Urinary bladder (tissue), 4 donors: ENCODE data around the gene AHR. TPM values are rescaled to one million over a fixed set of nuclear protein-coding genes. Genes with fewer than 3 reads are reported as not detected.

Source experiments
- DNase-seq: peaks from one replicate; pipeline ENCODE4 v3.0.0-alpha.2; 2015; ENCODE audit errors: extremely low spot score
- H3K27ac ChIP-seq: one replicate; pipeline ENCODE4 v1.5.1; 2013; ENCODE audit warnings: low read depth, mild to moderate bottlenecking, moderate library complexity
- H3K36me3 ChIP-seq: one replicate; pipeline ENCODE4 v1.6.1; 2013; ENCODE audit warnings: mild to moderate bottlenecking, moderate library complexity; ENCODE audit not compliant: insufficient read depth
- H3K4me1 ChIP-seq: one replicate; pipeline ENCODE4 v1.6.1; 2013; ENCODE audit warnings: mild to moderate bottlenecking, moderate library complexity; ENCODE audit not compliant: insufficient read depth
- H3K4me3 ChIP-seq: one replicate; pipeline ENCODE4 v1.5.1; 2013; ENCODE audit warnings: low read depth, low read length
- WGBS: extraction: QIAGEN DNeasy Blood & Tissue Kit; methylation state at CpG from one replicate; pipeline ENCODE4 v1.1.7; 2013; 5-methylcytosine and 5-hydroxymethylcytosine counted together
- polyA plus RNA-seq: library from polyadenylated mRNA; stranded (reverse); fragments of 200-250 nt; gene quantifications from one replicate; pipeline ENCODE4 v1.2.3, GENCODE V29; 2013
- total RNA-seq: library from RNA; depleted of rRNA; stranded (reverse); fragments of >200 nt; gene quantifications from one replicate; pipeline ENCODE4 v1.2.3, GENCODE V29; 2014
- donor health status: healthy with polysubstance abuse.
- donor health status: healthy.

The AHR gene
- total RNA-seq (485 TPM), polyA plus RNA-seq (50.3 TPM)

- Histone ChIP-seq H3K4me1 (no peaks in the 10 kb centered on the region), H3K36me3 (no peaks in the 10 kb centered on the region), H3K4me3 (peak within 1 kb of the TSS; percentile 99), H3K27ac (peak within 1 kb of the TSS; percentile 95)
- WGBS: 4% methylated on average over 46 of the region's 46 CpGs
- peak; percentile 70 for DNase-seq
These were observed at the start of gene AHR for GRCh38 chr7:17298102-17298839. Gene AHR (plus strand): TSS chr7:17298652. CDS start chr7:17299265, 613 bp downstream.

GRCh38 chr7:17253885-17254284 is 44.6 kb upstream of the AHR start:
- Histone ChIP-seq H3K27ac (no peak overlapping the region), H3K4me3 (no peak overlapping the region), H3K4me1 (no peaks in the 10 kb centered on the region), H3K36me3 (no peaks in the 10 kb centered on the region)
- DNase-seq: no peak
- WGBS: 92% methylated on average over 3 of the region's 3 CpGs

GRCh38 chr7:17255926-17256325 is 42.5 kb upstream of the AHR start:
- Histone ChIP-seq H3K27ac (no peak overlapping the region), H3K4me1 (no peaks in the 10 kb centered on the region), H3K4me3 (no peak overlapping the region), H3K36me3 (no peaks in the 10 kb centered on the region)
- DNase-seq: no peak
- WGBS: 97% methylated on average over 1 of the region's 1 CpG

- no peak for DNase-seq
- Histone ChIP-seq H3K27ac (no peak overlapping the region), H3K36me3 (no peaks in the 10 kb centered on the region), H3K4me3 (no peak overlapping the region), H3K4me1 (no peaks in the 10 kb centered on the region)
- 84% methylated on average over 2 of the region's 2 CpGs for WGBS
These were observed 42.1 kb upstream of the AHR start for GRCh38 chr7:17256375-17256774.

GRCh38 chr7:17266565-17266964 is 31.9 kb upstream of the AHR start:
- Histone ChIP-seq H3K27ac (no peak overlapping the region), H3K36me3 (no peaks in the 10 kb centered on the region), H3K4me3 (no peak overlapping the region), H3K4me1 (no peaks in the 10 kb centered on the region)
- no peak for DNase-seq

- DNase-seq: no peak
- H3K27ac ChIP-seq: no peak overlapping the region
- 88% methylated on average over 3 of the region's 3 CpGs for WGBS
- no peak overlapping the region for H3K4me3 ChIP-seq
- no peaks in the 10 kb centered on the region for H3K4me1 ChIP-seq
- no peaks in the 10 kb centered on the region for H3K36me3 ChIP-seq
These were observed 28.9 kb upstream of the AHR start for GRCh38 chr7:17269341-17270221.

- DNase-seq: no peak
- Histone ChIP-seq H3K36me3 (no peaks in the 10 kb centered on the region), H3K4me1 (no peaks in the 10 kb centered on the region), H3K4me3 (no peak overlapping the region), H3K27ac (no peak overlapping the region)
- 66% methylated on average over 5 of the region's 5 CpGs for WGBS
These were observed 23.8 kb upstream of the AHR start for GRCh38 chr7:17274551-17275245.

GRCh38 chr7:17275749-17276671 is 22.4 kb upstream of the AHR start:
- WGBS: 38% methylated on average over 4 of the region's 4 CpGs
- peak overlapping the region; percentile 23 for H3K27ac ChIP-seq

GRCh38 chr7:17279061-17279460 is 19.4 kb upstream of the AHR start:
- DNase-seq: no peak
- 89% methylated on average over 4 of the region's 4 CpGs for WGBS
- H3K27ac ChIP-seq: no peak overlapping the region

More at GRCh38 chr7:17275749-17276671, 22.4 kb upstream of the AHR start:
- Histone ChIP-seq H3K36me3 (no peaks in the 10 kb centered on the region), H3K4me1 (no peaks in the 10 kb centered on the region), H3K4me3 (no peak overlapping the region)
- peak; percentile 53 for DNase-seq

GRCh38 chr7:17289074-17289645 is 9.3 kb upstream of the AHR start:
- Histone ChIP-seq H3K27ac (no peak overlapping the region), H3K36me3 (no peaks in the 10 kb centered on the region), H3K4me3 (no peak overlapping the region), H3K4me1 (no peaks in the 10 kb centered on the region)
- DNase-seq: no peak

More at GRCh38 chr7:17279061-17279460, 19.4 kb upstream of the AHR start:
- Histone ChIP-seq H3K4me1 (no peaks in the 10 kb centered on the region), H3K4me3 (no peak overlapping the region), H3K36me3 (no peaks in the 10 kb centered on the region)

GRCh38 chr7:17292843-17293242 is 5.6 kb upstream of the AHR start:
- H3K4me1 ChIP-seq: no peaks in the 10 kb centered on the region
- no peak overlapping the region for H3K27ac ChIP-seq
- 82% methylated on average over 4 of the region's 4 CpGs for WGBS
- H3K4me3 ChIP-seq: no peak overlapping the region
- DNase-seq: no peak
- no peaks in the 10 kb centered on the region for H3K36me3 ChIP-seq

GRCh38 chr7:17293481-17293880 is 5.0 kb upstream of the AHR start:
- Histone ChIP-seq H3K27ac (no peak overlapping the region), H3K36me3 (no peaks in the 10 kb centered on the region), H3K4me1 (no peaks in the 10 kb centered on the region), H3K4me3 (no peak overlapping the region)
- DNase-seq: no peak
- 84% methylated on average over 2 of the region's 2 CpGs for WGBS
